ENCODE data around the gene EHMT1.
"Not testable (repeated sequence)": the region's sequence is repeated elsewhere in the genome, so short reads cannot be mapped to it uniquely, and the experiment has no call there.

The EHMT1 gene

GRCh38 chr9:137734181-137734580 lies 115.4 kb downstream of the EHMT1 start:
- no peak for DNase-seq (ENCODE audit: low read depth in 2 of 2, low spot score in 1 of 2)

- DNase-seq (ENCODE audit: low read depth in 2 of 2, low spot score in 1 of 2) = not testable (repeated sequence)
These were observed 119.4 kb downstream of the EHMT1 start for GRCh38 chr9:137738182-137738696.

GRCh38 chr9:137738703-137739102 lies 119.9 kb downstream of the EHMT1 start:
- DNase-seq (ENCODE audit: low read depth in 2 of 2, low spot score in 1 of 2) = no peak

- no peak for DNase-seq (ENCODE audit: low read depth in 2 of 2, low spot score in 1 of 2)
These were observed 120.8 kb downstream of the EHMT1 start for GRCh38 chr9:137739371-137740309.

GRCh38 chr9:137740312-137740711 lies 121.5 kb downstream of the EHMT1 start:
- no peak for DNase-seq (ENCODE audit: low read depth in 2 of 2, low spot score in 1 of 2)

GRCh38 chr9:137741330-137741729 lies 122.5 kb downstream of the EHMT1 start:
- DNase-seq (ENCODE audit: low read depth in 2 of 2, low spot score in 1 of 2) = no peak

GRCh38 chr9:137742698-137743097 lies 123.9 kb downstream of the EHMT1 start:
- no peak for DNase-seq (ENCODE audit: low read depth in 2 of 2, low spot score in 1 of 2)

- no peak for DNase-seq (ENCODE audit: low read depth in 2 of 2, low spot score in 1 of 2)
These were observed 124.9 kb downstream of the EHMT1 start for GRCh38 chr9:137743695-137744094.

GRCh38 chr9:137744632-137745183 lies 125.9 kb downstream of the EHMT1 start:
- DNase-seq (ENCODE audit: low read depth in 2 of 2, low spot score in 1 of 2) = no peak

- no peak for DNase-seq (ENCODE audit: low read depth in 2 of 2, low spot score in 1 of 2)
These were observed 126.8 kb downstream of the EHMT1 start for GRCh38 chr9:137745541-137745991.

- no peak for DNase-seq (ENCODE audit: low read depth in 2 of 2, low spot score in 1 of 2)
These were observed 129.5 kb downstream of the EHMT1 start for GRCh38 chr9:137748311-137748710.

- no peak for DNase-seq (ENCODE audit: low read depth in 2 of 2, low spot score in 1 of 2)
These were observed 129.9 kb downstream of the EHMT1 start for GRCh38 chr9:137748741-137749140.

GRCh38 chr9:137749511-137749910 lies 130.7 kb downstream of the EHMT1 start:
- DNase-seq (ENCODE audit: low read depth in 2 of 2, low spot score in 1 of 2) = no peak

GRCh38 chr9:137750007-137750406 lies 131.2 kb downstream of the EHMT1 start:
- DNase-seq (ENCODE audit: low read depth in 2 of 2, low spot score in 1 of 2) = no peak

- no peak for DNase-seq (ENCODE audit: low read depth in 2 of 2, low spot score in 1 of 2)
These were observed 131.8 kb downstream of the EHMT1 start for GRCh38 chr9:137750566-137750965.

GRCh38 chr9:137751616-137752015 lies 132.8 kb downstream of the EHMT1 start:
- DNase-seq (ENCODE audit: low read depth in 2 of 2, low spot score in 1 of 2) = no peak

GRCh38 chr9:137752426-137752825 lies 133.6 kb downstream of the EHMT1 start:
- no peak for DNase-seq (ENCODE audit: low read depth in 2 of 2, low spot score in 1 of 2)

- no peak for DNase-seq (ENCODE audit: low read depth in 2 of 2, low spot score in 1 of 2)
These were observed 134.5 kb downstream of the EHMT1 start for GRCh38 chr9:137753192-137753765.

GRCh38 chr9:137755261-137755927 lies 136.6 kb downstream of the EHMT1 start:
- no peak for DNase-seq (ENCODE audit: low read depth in 2 of 2, low spot score in 1 of 2)

GRCh38 chr9:137756045-137756744 lies 137.4 kb downstream of the EHMT1 start:
- DNase-seq (ENCODE audit: low read depth in 2 of 2, low spot score in 1 of 2) = no peak

GRCh38 chr9:137757139-137757538 lies 138.3 kb downstream of the EHMT1 start:
- DNase-seq (ENCODE audit: low read depth in 2 of 2, low spot score in 1 of 2) = no peak

Measured in stimulated activated CD8-positive, alpha-beta memory T cell treated with anti-CD3 and anti-CD28 coated beads, Interleukin-4, amount 100 ng/mL, for 1 hour (primary cell).